Calu3 (cell line): Measurements from ENCODE around the gene PHETA1. TPM values are rescaled to one million over a fixed set of nuclear protein-coding genes. Genes with fewer than 3 reads are reported as not detected.

ENCODE experiments used
- BruUV-seq: library from RNA; stranded (reverse); fragments of 400-500 nt; replicated peaks from 2 replicates; lab custom pipeline; 2021; lab: Mats Ljungman, UMichigan
- CTCF ChIA-PET: fragments of 300-600 bp; sonication (Branson Sonifier 250); formaldehyde crosslinking; loops from one replicate; lab custom pipeline; 2022; ENCODE audit warnings: antibody characterized with exemption; lab: Charles Lee
- DNase-seq: peaks from one replicate; pipeline ENCODE4 v3.0.0; 2022
- H3K27ac Mint-ChIP-seq: one replicate; pipeline ENCODE4 v1.8.0; 2022; ENCODE audit warnings: mixed read lengths; ENCODE audit not compliant: unreplicated experiment
- H3K27me3 Mint-ChIP-seq: one replicate; pipeline ENCODE4 v1.8.0; 2022; ENCODE audit warnings: mixed read lengths; ENCODE audit not compliant: unreplicated experiment
- H3K36me3 Mint-ChIP-seq: one replicate; pipeline ENCODE4 v1.8.0; 2022; ENCODE audit warnings: mild to moderate bottlenecking, moderate library complexity, mixed read lengths; ENCODE audit not compliant: insufficient read depth, unreplicated experiment
- H3K4me1 Mint-ChIP-seq: one replicate; pipeline ENCODE4 v1.8.0; 2022; ENCODE audit warnings: mild to moderate bottlenecking, low read depth, mixed read lengths; ENCODE audit not compliant: unreplicated experiment
- H3K4me3 Mint-ChIP-seq: one replicate; pipeline ENCODE4 v1.8.0; 2022; ENCODE audit warnings: mild to moderate bottlenecking, low read depth, moderate library complexity, mixed read lengths; ENCODE audit not compliant: unreplicated experiment
- H3K9me3 Mint-ChIP-seq: one replicate; pipeline ENCODE4 v1.8.0; 2022; ENCODE audit warnings: low read depth, mixed read lengths; ENCODE audit not compliant: unreplicated experiment
- CTCF ChIP-seq: fragments of 200-600 bp; IDR thresholded peaks from one replicate; pipeline ENCODE4 v1.8.0; 2022; ENCODE audit warnings: antibody characterized with exemption; ENCODE audit not compliant: unreplicated experiment
- intact Hi-C: fragments of 100-400 bp; cut with micrococcal nuclease; formaldehyde crosslinking; loops from one replicate; pipeline ENCODE4 v1.10.0; 2022; ENCODE audit not compliant: unreplicated experiment
- total RNA-seq: library from RNA; stranded (reverse); gene quantifications from 2 replicates; pipeline ENCODE4 v1.2.3, GENCODE V29; 2022

The PHETA1 gene
- total RNA-seq, 1 experiment from 2014 or later = 20.7 TPM

DNA sequence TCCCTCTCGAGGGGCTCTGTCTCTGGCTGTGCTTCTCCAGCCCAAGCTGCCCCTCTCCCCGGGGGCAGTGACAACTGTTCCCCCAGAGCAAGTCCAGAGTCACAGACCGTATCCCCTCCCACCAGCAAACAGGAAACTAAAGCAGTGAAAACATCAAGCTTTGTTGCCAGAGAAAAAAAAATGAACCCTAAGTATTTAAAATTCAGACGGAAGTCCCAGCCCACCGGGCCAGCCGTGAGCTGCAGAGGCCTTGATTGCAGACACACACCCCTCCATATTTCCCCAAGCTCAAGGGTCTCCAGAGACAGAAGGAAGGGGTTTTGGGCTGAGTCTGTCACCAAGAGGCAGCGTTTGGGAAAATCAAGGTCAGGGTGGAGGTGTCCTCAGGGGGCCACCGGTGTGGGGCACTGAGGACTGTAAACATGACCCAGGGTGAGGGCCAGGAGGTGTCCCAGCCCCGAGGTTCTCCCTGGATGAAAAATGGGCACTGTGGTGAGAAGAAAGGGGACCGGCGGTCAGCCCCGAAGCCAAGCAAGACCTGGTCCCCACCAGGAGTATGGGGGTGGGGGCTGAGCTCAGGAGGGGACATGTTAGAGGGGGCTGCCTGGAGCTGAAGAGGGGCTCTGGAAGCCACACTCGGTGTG lies 7.7 kb downstream of the PHETA1 start:
- DNase-seq = no peak
- Mint-ChIP-seq H3K4me3 (peak overlapping the region; percentile 20), H3K27me3 (peaks cover 19% of the 10 kb centered on the region), H3K27ac (peak overlapping the region; percentile 30), H3K9me3 (no peaks in the 10 kb centered on the region), H3K36me3 (peaks cover 27% of the 10 kb centered on the region), H3K4me1 (peaks cover 41% of the 10 kb centered on the region)
- CTCF ChIA-PET = interaction anchor here (0.6 kb wide), 1 partner anchor 112 kb away, joined by 3 read pairs; no protein-coding TSS in a partner anchor
- no TSS peak for BruUV-seq
- intact Hi-C loops = no loop called here
- no peak for TF ChIP-seq CTCF

- no peaks in the 10 kb centered on the region for H3K9me3 Mint-ChIP-seq
- H3K36me3 Mint-ChIP-seq = peaks cover 27% of the 10 kb centered on the region
- intact Hi-C loops = no loop called here
- H3K27me3 Mint-ChIP-seq = peaks cover 19% of the 10 kb centered on the region
- no TSS peak for BruUV-seq
- no peak overlapping the region for H3K27ac Mint-ChIP-seq
- CTCF ChIA-PET = no interaction called here
- H3K4me3 Mint-ChIP-seq = no peak overlapping the region
- TF ChIP-seq CTCF = no peak
- peaks cover 39% of the 10 kb centered on the region for H3K4me1 Mint-ChIP-seq
- no peak for DNase-seq
Measured at GRCh38 chr12:111360325-111360930, 8.5 kb downstream of the PHETA1 start.

DNA sequence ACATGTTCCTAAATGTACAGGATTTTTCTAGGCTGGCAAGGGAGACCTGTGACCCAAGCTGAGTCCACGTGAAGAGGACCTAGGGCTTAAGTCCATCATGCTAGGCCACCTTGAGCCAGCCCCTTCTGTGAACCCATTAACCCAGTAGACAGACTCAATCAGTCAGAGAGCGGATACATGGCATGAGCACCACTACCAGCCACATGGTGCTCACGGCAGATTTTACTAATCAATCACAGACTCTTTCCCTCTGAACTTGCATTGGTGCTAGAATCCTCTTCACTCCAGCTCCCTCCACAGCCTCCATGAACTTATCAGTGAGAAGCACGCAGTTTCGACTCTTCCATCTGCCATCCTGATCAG lies 9.0 kb downstream of the PHETA1 start:
- Mint-ChIP-seq H3K36me3 (peaks cover 27% of the 10 kb centered on the region), H3K27ac (peak overlapping the region; percentile 16), H3K4me3 (no peak overlapping the region), H3K9me3 (no peaks in the 10 kb centered on the region), H3K27me3 (peaks cover 19% of the 10 kb centered on the region), H3K4me1 (peaks cover 39% of the 10 kb centered on the region)
- DNase-seq = no peak
- no TSS peak for BruUV-seq
- intact Hi-C loops = no loop called here
- CTCF ChIA-PET = no interaction called here
- TF ChIP-seq CTCF = no peak

DNA sequence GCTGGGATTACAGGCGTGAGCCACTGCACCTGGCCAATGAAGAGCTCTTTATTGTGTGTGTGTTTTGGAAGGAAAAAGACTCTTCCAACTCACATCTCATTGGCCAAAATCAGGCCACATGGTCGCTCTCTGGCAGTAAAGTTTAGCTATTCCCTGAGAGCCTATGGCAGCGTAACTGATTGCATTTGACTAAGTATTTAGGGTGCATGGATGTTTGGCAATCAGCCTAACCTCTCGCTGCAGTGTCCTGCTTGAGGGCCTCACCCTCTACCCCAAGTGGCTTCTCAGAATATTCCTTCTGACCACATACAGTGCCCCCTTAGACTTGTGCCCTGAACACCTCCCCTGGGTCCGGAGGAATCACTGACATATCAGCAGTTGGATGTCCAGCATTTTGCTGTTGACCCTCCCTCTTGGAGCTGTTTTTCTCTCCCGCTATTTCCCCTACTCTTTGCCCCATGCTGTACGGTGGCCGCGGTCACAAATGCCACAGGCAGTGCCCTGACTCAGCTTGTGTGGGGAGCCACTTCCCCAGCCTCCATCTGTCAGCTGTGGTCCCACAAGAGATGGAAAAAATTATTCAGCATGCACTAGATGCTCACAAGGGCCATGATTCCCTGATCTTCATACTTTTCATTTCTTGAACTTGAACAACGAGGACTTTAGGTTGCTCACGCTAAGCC lies 9.5 kb downstream of the PHETA1 start:
- intact Hi-C loops = no loop called here
- no peak overlapping the region for H3K4me3 Mint-ChIP-seq
- CTCF ChIA-PET = interaction anchor here (0.7 kb wide), 1 partner anchor 482 kb away, joined by 3 read pairs; no protein-coding TSS in a partner anchor
- no TSS peak for BruUV-seq
- no peak for TF ChIP-seq CTCF
- peak overlapping the region; percentile 16 for H3K27ac Mint-ChIP-seq
- peaks cover 19% of the 10 kb centered on the region for H3K27me3 Mint-ChIP-seq
- H3K4me1 Mint-ChIP-seq = peaks cover 39% of the 10 kb centered on the region
- DNase-seq = no peak
- no peaks in the 10 kb centered on the region for H3K9me3 Mint-ChIP-seq
- peaks cover 27% of the 10 kb centered on the region for H3K36me3 Mint-ChIP-seq
